Left ventricle myocardium inferior (tissue), 1 donor: ENCODE measurements around the gene RFC3. TPM values are rescaled to one million over a fixed set of nuclear protein-coding genes. Genes with fewer than 3 reads are reported as not detected.
A peak's percentile ranks its signal among the peaks of the same experiment; 100 is the strongest.

Experiments
- DNase-seq: peaks from one replicate; pipeline ENCODE4 v3.0.0-alpha.2; 2020
- H3K27ac ChIP-seq: fragments of 200-600 bp; replicated peaks from 2 replicates; pipeline ENCODE4 v1.8.0; 2021
- H3K27me3 ChIP-seq: fragments of 200-600 bp; 2 replicates; pipeline ENCODE4 v1.8.0; 2021; ENCODE audit warnings: low read depth
- H3K36me3 ChIP-seq: fragments of 200-600 bp; 2 replicates; pipeline ENCODE4 v1.8.0; 2021
- H3K4me1 ChIP-seq: fragments of 200-600 bp; 2 replicates; pipeline ENCODE4 v1.8.0; 2021
- H3K4me3 ChIP-seq: fragments of 200-600 bp; 2 replicates; pipeline ENCODE4 v1.8.0; 2021; ENCODE audit warnings: mild to moderate bottlenecking, moderate library complexity
- H3K9me3 ChIP-seq: fragments of 200-600 bp; replicated peaks from 2 replicates; pipeline ENCODE4 v1.8.0; 2021
- intact Hi-C: fragments of 100-400 bp; cut with micrococcal nuclease; formaldehyde crosslinking; loops from one replicate; pipeline ENCODE4 v1.11.0; 2022
- total RNA-seq: library from RNA; stranded (reverse); fragmentation: NEBNext Ultra II Directional; extraction: Animal tissue kit (Norgen Biotek cat#: 25700); gene quantifications from one replicate; pipeline ENCODE4 v1.2.1, GENCODE V29; 2021
- TF ChIP-seq, protein P1 (sequence below): fragments of 200-600 bp; IDR thresholded peaks from 2 replicates; pipeline ENCODE4 v1.8.0; 2021; ENCODE audit warnings: antibody characterized with exemption, mild to moderate bottlenecking, borderline replicate concordance
- donor health status: DM: no; HTN: yes; CAD: no; lungs with severe emphysema.

RFC3 gene
- total RNA-seq, 1 donor from 2014 or later: 4.2 TPM

DNA sequence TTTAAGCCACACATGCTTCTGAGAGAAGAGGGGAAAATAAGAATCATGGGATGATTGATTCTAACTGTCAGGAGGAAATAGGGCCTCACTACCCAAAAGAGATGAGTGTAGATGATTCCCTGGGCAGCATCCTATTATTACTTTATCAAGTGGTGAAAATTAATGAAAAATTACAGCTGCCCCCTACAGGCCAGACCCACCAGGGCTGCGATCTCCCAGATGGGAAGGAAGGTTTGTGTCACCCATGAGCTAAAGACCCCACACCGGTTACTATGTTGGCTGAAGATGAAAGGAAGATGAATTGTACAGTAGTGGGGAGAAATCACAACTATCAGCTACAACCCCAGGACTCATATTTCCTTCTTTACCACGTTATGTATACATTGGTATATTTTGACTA, 49.5 kb downstream of the RFC3 start:
- intact Hi-C loops: no loop called here
- TF ChIP-seq, protein P1, sequence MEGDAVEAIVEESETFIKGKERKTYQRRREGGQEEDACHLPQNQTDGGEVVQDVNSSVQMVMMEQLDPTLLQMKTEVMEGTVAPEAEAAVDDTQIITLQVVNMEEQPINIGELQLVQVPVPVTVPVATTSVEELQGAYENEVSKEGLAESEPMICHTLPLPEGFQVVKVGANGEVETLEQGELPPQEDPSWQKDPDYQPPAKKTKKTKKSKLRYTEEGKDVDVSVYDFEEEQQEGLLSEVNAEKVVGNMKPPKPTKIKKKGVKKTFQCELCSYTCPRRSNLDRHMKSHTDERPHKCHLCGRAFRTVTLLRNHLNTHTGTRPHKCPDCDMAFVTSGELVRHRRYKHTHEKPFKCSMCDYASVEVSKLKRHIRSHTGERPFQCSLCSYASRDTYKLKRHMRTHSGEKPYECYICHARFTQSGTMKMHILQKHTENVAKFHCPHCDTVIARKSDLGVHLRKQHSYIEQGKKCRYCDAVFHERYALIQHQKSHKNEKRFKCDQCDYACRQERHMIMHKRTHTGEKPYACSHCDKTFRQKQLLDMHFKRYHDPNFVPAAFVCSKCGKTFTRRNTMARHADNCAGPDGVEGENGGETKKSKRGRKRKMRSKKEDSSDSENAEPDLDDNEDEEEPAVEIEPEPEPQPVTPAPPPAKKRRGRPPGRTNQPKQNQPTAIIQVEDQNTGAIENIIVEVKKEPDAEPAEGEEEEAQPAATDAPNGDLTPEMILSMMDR: peak; percentile 28

DNA sequence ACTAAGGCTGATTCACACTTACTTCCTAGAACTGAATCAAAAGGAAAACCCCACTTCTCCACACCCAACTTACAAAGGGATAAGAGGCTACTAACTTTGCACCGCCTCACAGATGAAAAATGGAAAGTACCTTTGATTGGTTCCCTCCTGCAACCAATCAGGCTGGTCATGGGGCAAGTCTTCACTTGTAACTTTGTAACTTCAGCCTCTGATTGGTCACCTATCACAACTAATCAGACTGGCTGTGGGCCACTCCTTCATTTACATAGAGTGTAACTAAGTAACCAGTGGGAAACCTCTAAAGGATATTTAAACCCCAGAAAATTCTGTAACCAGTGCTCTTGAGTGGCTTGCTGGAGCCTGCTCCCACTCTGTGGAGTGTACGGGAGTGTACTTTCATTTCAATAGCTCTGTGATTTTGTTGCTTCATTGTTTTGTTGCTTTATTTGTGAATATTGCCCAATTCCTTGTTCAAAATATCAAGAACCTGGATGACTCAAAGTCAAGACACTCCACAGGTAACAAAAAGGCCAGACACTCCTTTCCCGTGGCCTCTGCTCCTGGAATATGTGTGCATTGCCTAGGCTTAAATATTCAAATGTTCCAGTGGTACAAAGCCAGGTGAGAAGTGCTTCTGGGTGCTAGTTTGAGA, 50.5 kb downstream of the RFC3 start:
- intact Hi-C loops: no loop called here
- Histone ChIP-seq H3K4me1 (no peaks in the 10 kb centered on the region), H3K36me3 (no peaks in the 10 kb centered on the region), H3K27me3 (no peaks in the 10 kb centered on the region), H3K27ac (no peak overlapping the region), H3K9me3 (no peaks in the 10 kb centered on the region), H3K4me3 (no peak overlapping the region)
- TF ChIP-seq, protein P1: no peak
- DNase-seq: no peak

More for the DNA sequence above, 49.5 kb downstream of the RFC3 start:
- DNase-seq: no peak
- no peaks in the 10 kb centered on the region for H3K9me3 ChIP-seq
- no peaks in the 10 kb centered on the region for H3K36me3 ChIP-seq
- H3K4me1 ChIP-seq: no peaks in the 10 kb centered on the region
- no peak overlapping the region for H3K27ac ChIP-seq
- no peak overlapping the region for H3K4me3 ChIP-seq
- H3K27me3 ChIP-seq: no peaks in the 10 kb centered on the region

DNA sequence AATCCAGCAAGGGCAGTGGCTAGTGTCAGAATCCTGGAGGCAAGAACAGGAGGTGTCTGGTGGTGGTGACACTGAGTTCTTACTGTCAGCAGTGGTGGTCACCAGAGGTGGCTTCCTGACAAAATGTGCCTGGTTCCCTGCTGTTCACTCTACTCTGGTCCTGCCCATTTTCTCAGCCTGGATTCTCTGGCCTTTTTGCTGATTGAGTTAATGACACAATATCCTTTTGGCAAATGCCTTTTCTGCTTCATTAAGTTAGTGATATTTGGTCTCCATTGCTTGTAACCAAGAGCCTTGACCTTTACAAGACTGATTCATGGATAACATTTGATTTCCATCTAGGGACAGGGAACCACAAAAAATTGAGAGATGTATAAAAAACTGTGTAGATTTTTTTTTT, 51.1 kb downstream of the RFC3 start:
- DNase-seq: no peak
- H3K4me3 ChIP-seq: no peak overlapping the region
- no peaks in the 10 kb centered on the region for H3K36me3 ChIP-seq
- H3K27me3 ChIP-seq: no peaks in the 10 kb centered on the region
- no peak overlapping the region for H3K27ac ChIP-seq
- TF ChIP-seq, protein P1: no peak
- intact Hi-C loops: no loop called here
- no peaks in the 10 kb centered on the region for H3K4me1 ChIP-seq
- H3K9me3 ChIP-seq: no peaks in the 10 kb centered on the region

DNA sequence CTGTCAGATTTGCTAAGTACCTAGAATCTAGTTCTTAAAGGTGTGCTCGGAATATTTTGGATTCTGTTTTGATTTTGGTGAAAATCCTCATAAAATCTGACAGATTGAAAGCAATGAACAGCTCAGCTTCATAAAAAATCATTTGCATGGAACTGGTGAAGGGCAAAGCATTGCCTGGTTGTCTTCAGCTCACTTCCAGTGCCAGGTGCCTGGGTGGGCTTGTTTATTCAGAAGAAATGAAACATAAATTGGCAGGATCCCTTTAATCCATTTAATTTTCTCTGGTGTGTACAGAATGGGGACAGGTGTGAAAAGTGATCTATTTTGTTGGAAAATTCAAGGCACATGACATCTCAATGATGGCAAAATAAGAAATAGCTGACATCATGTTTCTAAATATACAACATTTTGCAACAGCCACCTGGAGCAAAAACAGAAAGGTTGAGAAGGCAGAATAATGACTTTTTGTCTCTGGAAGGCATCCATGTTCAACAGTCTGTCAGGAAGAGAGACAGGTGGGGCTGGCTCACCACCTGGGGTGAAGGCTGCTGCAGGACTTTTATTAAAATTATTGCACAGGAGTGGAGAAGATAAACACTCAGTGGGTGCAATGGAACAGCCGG, 52.2 kb downstream of the RFC3 start:
- intact Hi-C loops: no loop called here

DNA sequence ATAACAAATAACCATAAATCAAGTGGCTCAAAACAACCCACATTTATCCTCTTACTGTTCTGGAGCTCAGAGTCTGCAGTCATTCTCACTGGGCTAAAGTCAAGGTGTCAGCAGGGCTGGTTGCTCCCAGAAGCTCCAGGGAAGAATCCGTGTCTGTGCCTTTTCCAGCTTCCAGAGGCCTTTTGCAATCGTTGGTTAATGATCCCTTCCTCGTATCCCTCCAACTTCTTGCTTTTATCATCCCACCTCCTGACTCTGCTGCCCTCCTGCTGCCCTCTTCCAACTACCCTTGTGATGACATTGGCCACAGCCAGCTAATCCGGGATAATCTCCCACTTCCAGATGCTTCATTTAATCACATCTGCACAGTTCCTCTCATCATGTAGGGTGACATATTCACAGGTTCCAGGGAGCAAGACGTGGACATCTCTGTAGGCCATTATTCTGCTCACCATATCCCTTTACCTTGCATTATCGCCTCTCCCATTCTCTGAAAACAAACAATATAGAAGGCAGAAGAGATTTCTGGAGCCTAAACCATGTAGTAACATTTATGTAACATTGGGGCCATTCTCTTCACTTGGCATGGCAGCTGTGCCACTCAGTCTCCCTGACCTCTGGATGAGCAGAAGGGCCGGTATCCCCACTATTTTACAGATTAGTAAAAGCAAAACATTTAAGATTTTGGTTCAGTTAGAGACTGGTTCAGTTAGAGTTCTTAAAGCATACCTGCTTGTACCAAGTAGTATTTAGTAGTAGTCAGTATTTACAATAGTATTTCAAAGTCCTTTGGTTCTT, 53.5 kb downstream of the RFC3 start:
- no peak for DNase-seq
- Histone ChIP-seq H3K27me3 (no peaks in the 10 kb centered on the region), H3K4me3 (no peak overlapping the region), H3K36me3 (no peaks in the 10 kb centered on the region), H3K9me3 (no peaks in the 10 kb centered on the region), H3K27ac (no peak overlapping the region), H3K4me1 (peaks cover 10% of the 10 kb centered on the region)
- intact Hi-C loops: no loop called here
- TF ChIP-seq, protein P1: no peak

More for the DNA sequence above, 52.2 kb downstream of the RFC3 start:
- Histone ChIP-seq H3K9me3 (no peaks in the 10 kb centered on the region), H3K27ac (no peak overlapping the region), H3K36me3 (no peaks in the 10 kb centered on the region), H3K4me3 (no peak overlapping the region), H3K27me3 (no peaks in the 10 kb centered on the region), H3K4me1 (no peaks in the 10 kb centered on the region)
- TF ChIP-seq, protein P1: no peak
- DNase-seq: no peak
